Breast epithelium (tissue), 4 donors: ENCODE data around the gene CDK10. TPM values are rescaled to one million over a fixed set of nuclear protein-coding genes. Genes with fewer than 3 reads are reported as not detected.
A peak's percentile ranks its signal among the peaks of the same experiment; 100 is the strongest.

Experiments
- DNase-seq, 2 donors: peaks; one replicate each; pipeline ENCODE4 v3.0.0-alpha.2; 2019; ENCODE audit warnings: low spot score in 2 of 2
- H3K27ac ChIP-seq, 2 donors: fragments of 200-600 bp; sonication (generic) in 1 of 2; one replicate each; pipeline ENCODE4 v1.5.1; 2016 to 2019; ENCODE audit warnings: mild to moderate bottlenecking in 1 of 2
- H3K27me3 ChIP-seq, 2 donors: fragments of 200-600 bp; sonication (generic) in 1 of 2; one replicate each; pipeline versions ENCODE4 v1.5.1 to v1.6.0; 2017 to 2019; ENCODE audit warnings: control low read depth in 1 of 2, mild to moderate bottlenecking in 1 of 2
- H3K36me3 ChIP-seq: fragments of 200-600 bp; one replicate; pipeline ENCODE4 v1.5.1; 2019
- H3K4me1 ChIP-seq, 2 donors: fragments of 200-600 bp; sonication (generic); one replicate each; pipeline ENCODE4 v1.5.1; 2016 to 2019; ENCODE audit warnings: control low read depth in 1 of 2
- H3K4me3 ChIP-seq, 3 donors: fragments of 200-600 bp; sonication (generic); 1 replicate in 2 of 3; 2 replicates in 1 of 3; pipeline ENCODE4 v1.5.1; 2016 to 2019; ENCODE audit warnings: mild to moderate bottlenecking in 3 of 3, moderate library complexity in 2 of 3
- H3K9me3 ChIP-seq, 2 donors: fragments of 200-600 bp; sonication (generic) in 1 of 2; one replicate each; pipeline ENCODE4 v1.5.1; 2016 to 2019; ENCODE audit warnings: control low read depth in 1 of 2
- CTCF ChIP-seq, 3 donors: fragments of 450-650 bp; IDR thresholded peaks; one replicate each; pipeline ENCODE4 v1.5.1; 2016 to 2017; ENCODE audit warnings: antibody characterized with exemption in 3 of 3, mild to moderate bottlenecking in 3 of 3, moderate library complexity in 3 of 3
- POLR2A ChIP-seq: fragments of 450-650 bp; IDR thresholded peaks from one replicate; pipeline ENCODE4 v1.6.1; 2016; ENCODE audit warnings: antibody characterized with exemption, mild to moderate bottlenecking, moderate library complexity
- POLR2AphosphoS5 ChIP-seq, 3 donors: sonication (generic); formaldehyde crosslinking; IDR thresholded peaks; one replicate each; pipeline ENCODE4 v1.6.1; 2017; ENCODE audit warnings: antibody characterized with exemption in 3 of 3
- intact Hi-C: fragments of 100-400 bp; cut with DNase I; formaldehyde crosslinking; loops from one replicate; pipeline ENCODE4 v1.15.1; 2023; ENCODE audit warnings: low total_unique reads
- total RNA-seq, 3 donors: library from RNA; depleted of rRNA; stranded (reverse); fragments of >200 nt; gene quantifications; one replicate each; pipeline ENCODE4 v1.1.0, GENCODE V29; 2016

The CDK10 gene
- 10 to 100 TPM; 31.2 to 84.9 (median 67.2) TPM for total RNA-seq

GRCh38 chr16:89686520-89687091 is at the start of gene CDK10:
Gene CDK10, plus strand, starts transcription at chr16:89686689. Its CDS starts 22 bp downstream, at chr16:89686711.
- H3K4me1 ChIP-seq = peaks cover 7% of the 10 kb centered on the region in 2 donors
- H3K27me3 ChIP-seq = no peaks in the 10 kb centered on the region
- no peak for TF ChIP-seq CTCF (IDR thresholded peaks at IDR 0.05)
- peak; percentile 51 for TF ChIP-seq POLR2A
- peak; percentile 73 to 90 (median 74) for TF ChIP-seq POLR2AphosphoS5 (IDR thresholded peaks at IDR 0.05)
- intact Hi-C loops = no loop called here
- peak within 1 kb of the TSS; percentile 77 to 93 for H3K27ac ChIP-seq
- H3K4me3 ChIP-seq = peak within 1 kb of the TSS; percentile 76 to 87 (median 77)
- no peaks in the 10 kb centered on the region for H3K36me3 ChIP-seq
- peak; percentile 77 to 86 for DNase-seq
- H3K9me3 ChIP-seq = no peaks in the 10 kb centered on the region

GRCh38 chr16:89637379-89637778 is 49.1 kb upstream of the CDK10 start:
- TF ChIP-seq CTCF (IDR thresholded peaks at IDR 0.05) (no peak), POLR2A (no peak), POLR2AphosphoS5 (IDR thresholded peaks at IDR 0.05) (no peak)
- Histone ChIP-seq H3K9me3 (no peaks in the 10 kb centered on the region), H3K4me3 (no peak overlapping the region), H3K4me1 (peaks cover 0 to 4% of the 10 kb centered on the region in 2 donors), H3K36me3 (no peaks in the 10 kb centered on the region), H3K27me3 (peaks cover 0 to 18% of the 10 kb centered on the region in 2 donors), H3K27ac (no peak overlapping the region)
- intact Hi-C loops = no loop called here
- DNase-seq = no peak

GRCh38 chr16:89638455-89638854 is 48.0 kb upstream of the CDK10 start:
- DNase-seq = no peak
- Histone ChIP-seq H3K27me3 (peaks cover 0 to 7% of the 10 kb centered on the region in 2 donors), H3K4me1 (peaks cover 0 to 4% of the 10 kb centered on the region in 2 donors), H3K9me3 (no peaks in the 10 kb centered on the region), H3K4me3 (no peak overlapping the region), H3K27ac (no peak overlapping the region), H3K36me3 (no peaks in the 10 kb centered on the region)
- no peak for TF ChIP-seq POLR2A
- no peak for TF ChIP-seq POLR2AphosphoS5 (IDR thresholded peaks at IDR 0.05)
- TF ChIP-seq CTCF (IDR thresholded peaks at IDR 0.05) = no peak
- intact Hi-C loops = no loop called here

GRCh38 chr16:89639385-89639784 is 47.1 kb upstream of the CDK10 start:
- Histone ChIP-seq H3K36me3 (no peaks in the 10 kb centered on the region), H3K9me3 (no peaks in the 10 kb centered on the region), H3K4me1 (peaks cover 0 to 4% of the 10 kb centered on the region in 2 donors), H3K27ac (no peak overlapping the region), H3K4me3 (no peak overlapping the region), H3K27me3 (peaks cover 0 to 3% of the 10 kb centered on the region in 2 donors)
- no peak for DNase-seq
- no peak for TF ChIP-seq CTCF (IDR thresholded peaks at IDR 0.05)
- TF ChIP-seq POLR2A = no peak
- no peak for TF ChIP-seq POLR2AphosphoS5 (IDR thresholded peaks at IDR 0.05)
- intact Hi-C loops = no loop called here

- no peak for DNase-seq
- no peak for TF ChIP-seq POLR2A
- no peak for TF ChIP-seq CTCF (IDR thresholded peaks at IDR 0.05)
- TF ChIP-seq POLR2AphosphoS5 (IDR thresholded peaks at IDR 0.05) = no peak
- Histone ChIP-seq H3K4me1 (peaks cover 0 to 4% of the 10 kb centered on the region in 2 donors), H3K9me3 (no peaks in the 10 kb centered on the region), H3K36me3 (no peaks in the 10 kb centered on the region), H3K27me3 (peaks cover 0 to 3% of the 10 kb centered on the region in 2 donors), H3K27ac (no peak overlapping the region), H3K4me3 (peak overlapping the region in 2 of 3 donors; percentile 26 to 53)
- intact Hi-C loops = no loop called here
Observed at GRCh38 chr16:89641458-89642119, 44.9 kb upstream of the CDK10 start.
